PC-9 (cell line): Measurements from ENCODE around the gene HOXC4. TPM values are rescaled to one million over a fixed set of nuclear protein-coding genes. Genes with fewer than 3 reads are reported as not detected.

ENCODE experiments used
- BruUV-seq: library from RNA; stranded (reverse); fragments of 400-500 nt; replicated peaks from 2 replicates; lab custom pipeline; 2021; lab: Mats Ljungman, UMichigan
- CTCF ChIA-PET: fragments of 300-600 bp; sonication (Branson Sonifier 250); formaldehyde crosslinking; loops from one replicate; lab custom pipeline; 2022; ENCODE audit warnings: antibody characterized with exemption; lab: Charles Lee
- POLR2A ChIA-PET: fragments of 300-600 bp; sonication (Branson Sonifier 250); formaldehyde crosslinking; loops from one replicate; lab custom pipeline; 2022; ENCODE audit warnings: antibody characterized with exemption; ENCODE audit not compliant: unreplicated experiment; lab: Charles Lee
- DNase-seq, 2 experiments: peaks; one replicate each; pipeline versions ENCODE4 v3.0.0 to v3.0.0-alpha.2; 2015 to 2022; ENCODE audit warnings: mixed read lengths in 1 of 2
- H2AFZ ChIP-seq: fragments of 200-600 bp; sonication (generic); 2 replicates; pipeline ENCODE4 v1.8.1; 2017; ENCODE audit warnings: antibody characterized with exemption
- H3F3A ChIP-seq: fragments of 200-600 bp; sonication (generic); 2 replicates; pipeline ENCODE4 v1.8.1; 2017; ENCODE audit warnings: antibody characterized with exemption, mild to moderate bottlenecking, low read depth; ENCODE audit not compliant: insufficient read depth
- H3K27ac ChIP-seq: fragments of 200-600 bp; sonication (generic); 2 replicates; pipeline ENCODE4 v1.6.1; 2016; ENCODE audit warnings: mixed run types
- H3K27me3 ChIP-seq: fragments of 200-600 bp; sonication (generic); 2 replicates; pipeline ENCODE4 v1.6.1; 2016; ENCODE audit warnings: low read depth, mixed run types; ENCODE audit not compliant: insufficient read depth
- H3K36me3 ChIP-seq: fragments of 200-600 bp; sonication (generic); 2 replicates; pipeline ENCODE4 v1.6.1; 2016; ENCODE audit warnings: low read depth, mixed run types
- H3K4me1 ChIP-seq: fragments of 200-600 bp; sonication (generic); replicated peaks from 2 replicates; pipeline ENCODE4 v1.6.1; 2016; ENCODE audit warnings: mixed run types; ENCODE audit not compliant: insufficient read depth
- H3K4me2 ChIP-seq: fragments of 200-600 bp; sonication (generic); 2 replicates; pipeline ENCODE4 v1.6.1; 2017; ENCODE audit warnings: mixed run types
- H3K4me3 ChIP-seq: fragments of 200-600 bp; sonication (generic); 2 replicates; pipeline ENCODE4 v1.6.1; 2016; ENCODE audit warnings: mixed run types
- H3K79me2 ChIP-seq: fragments of 200-600 bp; sonication (generic); 2 replicates; pipeline ENCODE4 v1.6.1; 2017; ENCODE audit warnings: low read depth, mixed run types
- H3K9me2 ChIP-seq: fragments of 200-600 bp; sonication (generic); 2 replicates; pipeline ENCODE4 v1.8.1; 2017; ENCODE audit warnings: mild to moderate bottlenecking; ENCODE audit not compliant: insufficient read depth
- H3K9me3 ChIP-seq: fragments of 200-600 bp; sonication (generic); 2 replicates; pipeline ENCODE4 v1.8.1; 2016; ENCODE audit warnings: low read depth; ENCODE audit not compliant: insufficient read depth
- H4K20me1 ChIP-seq: fragments of 200-600 bp; sonication (generic); 2 replicates; pipeline ENCODE4 v1.8.1; 2017; ENCODE audit not compliant: insufficient read depth
- EZH2 ChIP-seq: fragments of 200-600 bp; sonication (generic); IDR thresholded peaks from 2 replicates; pipeline ENCODE4 v1.8.0; 2017; ENCODE audit warnings: antibody characterized with exemption, low read depth
- intact Hi-C: fragments of 100-400 bp; cut with micrococcal nuclease; formaldehyde crosslinking; loops from one replicate; pipeline ENCODE4 v1.10.0; 2022; ENCODE audit not compliant: unreplicated experiment
- total RNA-seq: library from RNA; stranded (reverse); gene quantifications from 2 replicates; pipeline ENCODE4 v1.2.3, GENCODE V29; 2021
- TF ChIP-seq, protein P1 (sequence below): fragments of 200-600 bp; sonication (generic); conservative IDR thresholded peaks from 2 replicates; pipeline ENCODE4 v1.6.1; 2017; ENCODE audit warnings: mixed run types, antibody characterized with exemption, mild to moderate bottlenecking, moderate library complexity

HOXC4 gene
- total RNA-seq, 1 experiment from 2014 or later, result 3.8 TPM

GRCh38 chr12:54027442-54027786 lies 26.2 kb upstream of the HOXC4 start:
- Histone ChIP-seq H3K27ac (no peak overlapping the region), H3K9me2 (no peaks in the 10 kb centered on the region), H3K27me3 (no peaks in the 10 kb centered on the region), H3K4me3 (no peak overlapping the region), H2AFZ (no peak overlapping the region), H3K79me2 (no peaks in the 10 kb centered on the region), H3K36me3 (no peaks in the 10 kb centered on the region), H3K4me1 (no peaks in the 10 kb centered on the region), H3K4me2 (no peak overlapping the region), H3F3A (no peaks in the 10 kb centered on the region), H4K20me1 (no peaks in the 10 kb centered on the region), H3K9me3 (no peaks in the 10 kb centered on the region)
- no TSS peak for BruUV-seq
- no peak for TF ChIP-seq EZH2
- TF ChIP-seq, protein P1, sequence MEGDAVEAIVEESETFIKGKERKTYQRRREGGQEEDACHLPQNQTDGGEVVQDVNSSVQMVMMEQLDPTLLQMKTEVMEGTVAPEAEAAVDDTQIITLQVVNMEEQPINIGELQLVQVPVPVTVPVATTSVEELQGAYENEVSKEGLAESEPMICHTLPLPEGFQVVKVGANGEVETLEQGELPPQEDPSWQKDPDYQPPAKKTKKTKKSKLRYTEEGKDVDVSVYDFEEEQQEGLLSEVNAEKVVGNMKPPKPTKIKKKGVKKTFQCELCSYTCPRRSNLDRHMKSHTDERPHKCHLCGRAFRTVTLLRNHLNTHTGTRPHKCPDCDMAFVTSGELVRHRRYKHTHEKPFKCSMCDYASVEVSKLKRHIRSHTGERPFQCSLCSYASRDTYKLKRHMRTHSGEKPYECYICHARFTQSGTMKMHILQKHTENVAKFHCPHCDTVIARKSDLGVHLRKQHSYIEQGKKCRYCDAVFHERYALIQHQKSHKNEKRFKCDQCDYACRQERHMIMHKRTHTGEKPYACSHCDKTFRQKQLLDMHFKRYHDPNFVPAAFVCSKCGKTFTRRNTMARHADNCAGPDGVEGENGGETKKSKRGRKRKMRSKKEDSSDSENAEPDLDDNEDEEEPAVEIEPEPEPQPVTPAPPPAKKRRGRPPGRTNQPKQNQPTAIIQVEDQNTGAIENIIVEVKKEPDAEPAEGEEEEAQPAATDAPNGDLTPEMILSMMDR, result no peak
- intact Hi-C loops, result no loop called here
- POLR2A ChIA-PET, result no interaction called here
- DNase-seq, result no peak
- CTCF ChIA-PET, result no interaction called here

DNA sequence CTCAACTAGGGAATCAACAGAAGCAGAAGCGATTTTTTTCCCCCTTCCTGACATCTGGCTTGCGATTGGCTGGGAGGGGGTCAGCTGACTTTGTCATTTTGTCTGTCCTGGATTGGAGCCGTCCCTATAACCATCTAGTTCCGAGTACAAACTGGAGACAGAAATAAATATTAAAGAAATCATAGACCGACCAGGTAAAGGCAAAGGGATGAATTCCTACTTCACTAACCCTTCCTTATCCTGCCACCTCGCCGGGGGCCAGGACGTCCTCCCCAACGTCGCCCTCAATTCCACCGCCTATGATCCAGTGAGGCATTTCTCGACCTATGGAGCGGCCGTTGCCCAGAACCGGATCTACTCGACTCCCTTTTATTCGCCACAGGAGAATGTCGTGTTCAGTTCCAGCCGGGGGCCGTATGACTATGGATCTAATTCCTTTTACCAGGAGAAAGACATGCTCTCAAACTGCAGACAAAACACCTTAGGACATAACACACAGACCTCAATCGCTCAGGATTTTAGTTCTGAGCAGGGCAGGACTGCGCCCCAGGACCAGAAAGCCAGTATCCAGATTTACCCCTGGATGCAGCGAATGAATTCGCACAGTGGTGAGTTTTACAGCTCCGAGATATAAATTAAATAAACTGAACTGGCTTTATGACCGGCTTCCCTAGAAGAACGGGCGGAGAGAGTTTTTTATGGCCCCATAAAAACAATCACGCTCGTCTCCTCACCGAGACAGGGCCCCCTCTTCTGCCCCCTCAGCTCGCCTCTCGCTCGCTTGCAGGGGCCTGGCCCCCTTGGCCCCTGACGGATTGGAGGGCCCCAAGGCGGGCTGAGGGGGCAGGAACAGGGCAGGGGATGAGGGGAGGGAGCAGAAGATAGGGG lies 25.1 kb upstream of the HOXC4 start, which contains the start of gene HOXC6:
TSS of gene HOXC6 (plus strand) at position 127 of the 888 bp plus-strand sequence. CDS start at position 209, 82 bp downstream.
- Histone ChIP-seq H3K27ac (no peak within 1 kb of the TSS), H3K9me2 (no peaks in the 10 kb centered on the region), H3K27me3 (no peaks in the 10 kb centered on the region), H3K9me3 (no peaks in the 10 kb centered on the region), H3K79me2 (no peaks in the 10 kb centered on the region), H4K20me1 (no peaks in the 10 kb centered on the region), H3K36me3 (no peaks in the 10 kb centered on the region), H3K4me2 (no peak within 1 kb of the TSS), H3K4me3 (no peak within 1 kb of the TSS), H3F3A (no peaks in the 10 kb centered on the region), H3K4me1 (0 out of 2 replicates have a peak, but pooled peaks cover 5% of the 10 kb centered on the region), H2AFZ (no peak within 1 kb of the TSS)
- TF ChIP-seq EZH2, result no peak
- TF ChIP-seq, protein P1, result no peak
- ChIA-PET CTCF (interaction anchor here (0.6 kb wide), 1 partner anchor 330 kb away, joined by 4 read pairs; no protein-coding TSS in a partner anchor), POLR2A (no interaction called here)
- BruUV-seq, result no TSS peak
- no peak for DNase-seq
- intact Hi-C loops, result no loop called here

GRCh38 chr12:54029529-54030441 lies 23.9 kb upstream of the HOXC4 start:
- TF ChIP-seq, protein P1, result no peak
- no peak for TF ChIP-seq EZH2
- H3K4me1 ChIP-seq, result 0 out of 2 replicates have a peak, but pooled peaks cover 5% of the 10 kb centered on the region
- no peaks in the 10 kb centered on the region for H3K9me2 ChIP-seq
- H3K36me3 ChIP-seq, result no peaks in the 10 kb centered on the region
- DNase-seq, result no peak
- no peaks in the 10 kb centered on the region for H3K9me3 ChIP-seq
- intact Hi-C loops, result no loop called here
- no peak overlapping the region for H3K4me3 ChIP-seq
- BruUV-seq, result no TSS peak
- no peaks in the 10 kb centered on the region for H3F3A ChIP-seq
- H3K27ac ChIP-seq, result no peak overlapping the region
- no peaks in the 10 kb centered on the region for H3K79me2 ChIP-seq
- H3K4me2 ChIP-seq, result no peak overlapping the region
- ChIA-PET CTCF (no interaction called here), POLR2A (no interaction called here)
- H4K20me1 ChIP-seq, result no peaks in the 10 kb centered on the region
- no peak overlapping the region for H2AFZ ChIP-seq
- no peaks in the 10 kb centered on the region for H3K27me3 ChIP-seq
